ENCODE results near the gene C1orf50.
"Not testable (repeated sequence)": the region's sequence is repeated elsewhere in the genome, so short reads cannot be mapped to it uniquely, and the experiment has no call there.

Gene C1orf50

DNA sequence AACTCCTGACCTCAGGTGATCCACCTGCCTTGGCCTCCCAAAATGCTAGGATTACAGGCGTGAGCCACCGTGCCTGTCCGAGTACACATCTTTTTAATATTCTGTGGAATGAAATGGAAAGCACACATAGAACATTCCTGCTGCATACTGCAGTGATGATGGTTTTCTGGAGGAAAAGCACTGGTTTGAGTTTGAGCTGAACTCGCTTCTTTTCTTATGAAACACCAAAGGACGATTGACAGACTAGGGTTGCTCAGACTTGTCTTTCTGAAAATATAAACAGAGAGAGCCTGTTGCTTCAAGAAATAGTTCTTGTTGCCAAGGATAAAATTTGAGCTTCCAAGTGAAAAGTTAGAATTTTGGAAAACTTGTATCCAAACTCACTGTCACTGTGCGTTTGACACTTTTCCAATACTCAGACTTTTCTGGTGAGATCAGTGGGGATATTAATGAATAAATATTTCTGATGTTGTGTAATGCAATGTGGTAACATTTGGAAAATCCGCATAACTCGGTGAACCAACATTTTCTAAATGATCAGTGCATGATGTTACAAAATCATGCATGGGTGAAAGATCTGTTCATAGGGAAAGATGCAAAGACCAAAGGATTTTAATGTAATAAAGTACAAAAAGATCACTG lies 34.9 kb downstream of the C1orf50 start:
- no peak overlapping the region for H3K4me3 ChIP-seq (ENCODE audit: low read depth, low read length)
- TF ChIP-seq, protein P1, sequence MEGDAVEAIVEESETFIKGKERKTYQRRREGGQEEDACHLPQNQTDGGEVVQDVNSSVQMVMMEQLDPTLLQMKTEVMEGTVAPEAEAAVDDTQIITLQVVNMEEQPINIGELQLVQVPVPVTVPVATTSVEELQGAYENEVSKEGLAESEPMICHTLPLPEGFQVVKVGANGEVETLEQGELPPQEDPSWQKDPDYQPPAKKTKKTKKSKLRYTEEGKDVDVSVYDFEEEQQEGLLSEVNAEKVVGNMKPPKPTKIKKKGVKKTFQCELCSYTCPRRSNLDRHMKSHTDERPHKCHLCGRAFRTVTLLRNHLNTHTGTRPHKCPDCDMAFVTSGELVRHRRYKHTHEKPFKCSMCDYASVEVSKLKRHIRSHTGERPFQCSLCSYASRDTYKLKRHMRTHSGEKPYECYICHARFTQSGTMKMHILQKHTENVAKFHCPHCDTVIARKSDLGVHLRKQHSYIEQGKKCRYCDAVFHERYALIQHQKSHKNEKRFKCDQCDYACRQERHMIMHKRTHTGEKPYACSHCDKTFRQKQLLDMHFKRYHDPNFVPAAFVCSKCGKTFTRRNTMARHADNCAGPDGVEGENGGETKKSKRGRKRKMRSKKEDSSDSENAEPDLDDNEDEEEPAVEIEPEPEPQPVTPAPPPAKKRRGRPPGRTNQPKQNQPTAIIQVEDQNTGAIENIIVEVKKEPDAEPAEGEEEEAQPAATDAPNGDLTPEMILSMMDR (conservative IDR thresholded peaks at IDR 0.05; ENCODE audit: low read depth, low read length) = no peak
- no peak for DNase-seq (ENCODE audit: low read depth)

DNA sequence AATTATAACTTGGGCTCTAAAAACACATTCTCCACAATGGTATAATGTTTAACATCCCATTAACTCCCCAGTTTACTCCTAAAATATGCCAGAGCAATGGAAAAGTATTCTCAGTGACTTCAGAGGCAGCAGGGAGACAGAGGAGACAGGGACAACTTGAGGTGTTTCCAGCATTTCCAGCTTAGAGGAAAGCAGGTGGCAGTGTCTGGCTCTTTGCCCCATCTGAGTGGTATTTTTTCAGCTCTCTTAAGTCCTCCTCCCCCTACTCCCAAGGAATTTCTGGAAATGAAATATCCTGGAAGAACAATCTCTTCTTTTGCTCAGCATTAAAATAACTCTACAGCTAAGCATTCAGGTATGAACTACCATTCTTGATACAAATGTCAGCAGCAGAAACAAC lies 39.1 kb downstream of the C1orf50 start:
- no peak overlapping the region for H3K4me3 ChIP-seq (ENCODE audit: low read depth, low read length)
- TF ChIP-seq, protein P1 (conservative IDR thresholded peaks at IDR 0.05; ENCODE audit: low read depth, low read length) = no peak
- DNase-seq (ENCODE audit: low read depth) = no peak

DNA sequence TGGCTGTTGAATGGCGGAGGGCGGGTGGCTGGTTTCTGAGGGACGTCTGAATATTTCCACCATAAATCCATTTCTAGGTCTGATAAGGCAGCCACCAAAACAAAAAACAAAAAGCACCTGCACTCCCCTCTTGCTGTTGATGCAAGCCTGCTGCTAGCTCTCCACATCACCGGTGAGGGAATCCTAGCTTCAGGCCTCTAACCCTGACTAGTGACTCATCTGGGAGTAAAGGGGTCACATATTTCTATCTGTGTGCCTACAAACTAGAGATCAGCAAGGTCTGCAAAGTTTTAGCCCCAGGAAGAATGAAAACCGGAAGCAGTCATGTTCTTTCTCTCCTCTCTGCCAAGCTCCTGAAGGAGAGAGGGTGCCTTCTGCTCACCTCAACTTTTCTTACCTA lies 39.5 kb downstream of the C1orf50 start:
- no peak for DNase-seq (ENCODE audit: low read depth)
- TF ChIP-seq, protein P1 (conservative IDR thresholded peaks at IDR 0.05; ENCODE audit: low read depth, low read length) = no peak
- H3K4me3 ChIP-seq (ENCODE audit: low read depth, low read length) = no peak overlapping the region

DNA sequence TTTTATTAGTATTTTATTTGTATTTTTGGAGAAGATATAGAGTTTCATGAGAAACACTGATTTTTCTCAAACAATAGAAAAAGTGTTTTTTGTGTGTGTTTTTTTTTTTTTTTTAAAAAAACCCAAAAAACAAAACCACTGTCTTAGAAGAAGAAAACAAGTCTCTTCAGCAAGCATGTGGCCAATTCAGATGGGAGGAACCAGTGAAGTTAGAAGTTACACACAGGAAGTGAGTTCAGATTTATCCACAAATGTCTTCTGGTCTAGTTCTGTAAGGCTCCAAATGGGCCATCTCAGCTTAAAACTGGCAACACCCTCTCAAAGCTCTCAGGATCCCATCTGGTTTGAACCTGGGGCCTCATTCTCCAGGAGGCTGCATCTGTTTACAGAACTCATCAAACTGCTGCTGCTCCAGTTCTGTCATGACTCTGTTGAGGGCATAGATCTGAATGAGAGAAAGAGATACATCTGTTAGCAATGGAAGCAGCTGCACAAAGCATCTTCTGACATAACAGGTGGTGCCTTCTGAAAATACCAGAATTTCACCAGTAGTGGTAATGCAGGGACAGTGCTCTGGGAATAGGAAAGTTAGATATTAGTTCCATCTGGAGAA lies 40.1 kb downstream of the C1orf50 start:
- TF ChIP-seq, protein P1 (conservative IDR thresholded peaks at IDR 0.05; ENCODE audit: low read depth, low read length) = no peak
- H3K4me3 ChIP-seq (ENCODE audit: low read depth, low read length) = no peak overlapping the region
- DNase-seq (ENCODE audit: low read depth) = no peak

DNA sequence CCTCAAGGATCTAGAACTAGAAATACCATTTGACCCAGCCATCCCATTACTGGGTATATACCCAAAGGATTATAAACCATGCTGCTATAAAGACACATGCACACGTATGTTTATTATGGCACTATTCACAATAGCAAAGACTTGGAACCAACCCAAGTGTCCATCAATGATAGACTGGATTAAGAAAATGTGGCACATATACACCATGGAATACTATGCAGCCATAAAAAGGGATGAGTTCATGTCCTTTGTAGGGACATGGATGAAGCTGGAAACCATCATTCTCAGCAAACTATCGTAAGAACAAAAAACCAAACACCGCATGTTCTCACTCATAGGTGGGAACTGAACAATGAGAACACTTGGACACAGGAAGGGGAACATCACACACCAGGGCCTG lies 47.8 kb downstream of the C1orf50 start:
- not testable (repeated sequence) for H3K4me3 ChIP-seq (ENCODE audit: low read depth, low read length); DNase-seq (ENCODE audit: low read depth)

DNA sequence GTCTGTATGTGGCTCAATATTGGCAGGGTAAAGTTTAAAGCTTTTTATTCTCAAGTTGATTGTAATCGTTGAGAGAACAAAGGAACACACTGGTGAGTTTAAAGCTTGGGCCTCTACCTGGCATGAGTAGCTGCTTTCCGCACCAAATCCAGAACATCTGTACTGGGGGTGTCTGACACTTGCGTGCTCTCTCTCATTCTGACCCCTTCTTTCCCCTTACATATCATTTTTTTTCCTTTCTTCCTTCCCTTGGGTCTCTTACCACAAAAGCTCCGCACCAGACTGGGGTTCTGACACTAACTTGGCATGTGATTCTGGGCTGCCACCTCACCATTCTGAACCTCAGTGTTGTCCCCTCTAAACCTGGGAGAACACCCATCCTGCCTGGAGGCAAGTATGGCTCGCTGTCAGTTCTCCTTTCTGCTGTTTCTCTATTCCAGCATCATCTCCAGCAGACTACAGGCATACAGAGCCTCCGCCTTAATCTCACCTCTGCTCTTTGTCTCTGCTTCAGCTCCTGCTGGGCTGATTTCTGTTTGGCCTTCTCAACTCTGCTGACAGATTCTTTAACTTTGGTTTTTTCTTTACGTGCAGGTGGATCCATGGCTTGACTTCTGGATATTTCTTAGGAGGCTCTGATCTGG lies 49.0 kb downstream of the C1orf50 start:
- TF ChIP-seq, protein P1 (conservative IDR thresholded peaks at IDR 0.05; ENCODE audit: low read depth, low read length) = no peak
- DNase-seq (ENCODE audit: low read depth) = peak; percentile 28
- peak overlapping the region; percentile 93 for H3K4me3 ChIP-seq (ENCODE audit: low read depth, low read length)

DNA sequence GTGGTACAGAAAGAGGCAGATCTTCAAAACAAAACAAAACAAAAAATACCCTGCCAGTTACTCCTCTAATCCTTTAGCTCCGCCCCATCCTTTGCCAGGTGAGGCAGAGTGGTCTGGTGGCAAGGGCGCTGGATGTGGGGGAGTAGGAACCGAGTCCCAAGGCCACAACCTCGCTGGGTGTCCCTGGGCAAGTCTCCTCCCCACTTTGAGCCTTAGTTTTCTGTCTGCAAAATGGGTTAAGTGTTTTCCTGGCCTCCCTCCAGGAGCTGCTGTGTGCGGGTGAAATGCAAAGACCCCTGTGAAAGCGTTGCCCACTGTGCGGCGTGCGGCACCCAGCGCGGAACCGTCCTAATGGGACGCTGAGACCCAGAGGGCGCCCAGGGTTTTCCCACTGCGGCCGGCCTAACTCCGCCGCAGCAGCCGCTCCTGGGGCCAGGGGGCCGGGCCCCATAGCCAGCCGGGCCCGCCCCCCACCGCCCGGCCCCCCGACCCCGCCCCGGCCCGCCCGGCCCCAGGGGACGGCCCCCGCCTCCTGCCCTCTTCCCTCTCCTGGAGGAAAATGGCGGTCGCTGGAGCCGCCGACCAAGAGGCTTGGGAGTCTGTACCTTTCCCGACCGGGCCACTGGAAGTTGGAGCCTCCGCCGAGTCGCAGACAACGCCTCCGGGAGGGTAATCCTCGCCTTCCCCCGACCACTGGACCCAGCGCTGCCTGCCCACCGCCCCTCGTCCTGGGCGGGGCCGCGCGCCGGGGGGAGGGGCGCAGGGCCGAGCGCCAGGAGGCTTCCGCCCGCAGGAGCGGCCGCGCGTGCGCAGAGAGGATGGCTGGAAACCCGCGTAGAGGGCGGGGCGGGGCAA lies 49.8 kb downstream of the C1orf50 start, which contains the start of the genes ERMAP and SVBP:
ERMAP (plus strand) TSS at position 538 of the 855 bp plus-strand sequence. CDS start 13,327 bp downstream, outside the sequence.
SVBP (minus strand) TSS at position 813 of the 855 bp plus-strand sequence. CDS start 853 bp downstream, outside the sequence.
- TF ChIP-seq, protein P1 (conservative IDR thresholded peaks at IDR 0.05; ENCODE audit: low read depth, low read length) = no peak
- peak; percentile 89 for DNase-seq (ENCODE audit: low read depth)
- H3K4me3 ChIP-seq (ENCODE audit: low read depth, low read length) = peak within 1 kb of the TSS; percentile 93

Data from choroid plexus epithelial cell (primary cell).